Tibial nerve (tissue), 3 donors: ENCODE results near the gene CFAP65.

Experiments
- POLR2A ChIP-seq, 2 donors: fragments of 450-650 bp; IDR thresholded peaks; one replicate each; pipeline ENCODE4 v1.6.1; 2017; ENCODE audit warnings: antibody characterized with exemption in 2 of 2, mild to moderate bottlenecking in 2 of 2, moderate library complexity in 2 of 2
- TF ChIP-seq, protein P1 (sequence below), 5 experiments: fragments of 200-600 bp in 3 of 5; fragments of 450-650 bp in 2 of 5; sonication (generic) in 3 of 5; IDR thresholded peaks; one replicate each; pipeline ENCODE4 v1.5.1; 2016 to 2019; ENCODE audit warnings: antibody characterized with exemption in 5 of 5, mild to moderate bottlenecking in 3 of 5, moderate library complexity in 2 of 5

DNA sequence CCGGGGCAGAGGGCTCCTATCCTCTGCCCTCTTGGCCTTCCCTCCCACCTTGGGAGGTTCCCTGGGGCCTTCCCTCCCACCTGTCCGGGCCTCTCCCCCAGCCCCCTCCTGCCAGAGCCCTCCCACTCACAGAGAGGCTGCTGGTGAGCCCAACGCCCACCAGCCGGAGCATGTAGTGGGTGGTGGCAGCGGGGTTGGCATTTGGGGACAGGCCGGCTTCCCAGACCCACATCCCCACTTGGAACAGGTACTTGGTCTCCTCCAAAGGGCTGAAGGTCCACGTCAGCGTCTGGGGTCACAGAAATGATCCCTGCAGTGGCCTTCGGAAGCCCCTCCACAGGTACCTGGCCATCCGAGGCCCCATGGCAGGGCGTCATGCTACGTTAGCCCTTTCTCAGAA, 19.3 kb downstream of the CFAP65 start:
- TF ChIP-seq, protein P1, sequence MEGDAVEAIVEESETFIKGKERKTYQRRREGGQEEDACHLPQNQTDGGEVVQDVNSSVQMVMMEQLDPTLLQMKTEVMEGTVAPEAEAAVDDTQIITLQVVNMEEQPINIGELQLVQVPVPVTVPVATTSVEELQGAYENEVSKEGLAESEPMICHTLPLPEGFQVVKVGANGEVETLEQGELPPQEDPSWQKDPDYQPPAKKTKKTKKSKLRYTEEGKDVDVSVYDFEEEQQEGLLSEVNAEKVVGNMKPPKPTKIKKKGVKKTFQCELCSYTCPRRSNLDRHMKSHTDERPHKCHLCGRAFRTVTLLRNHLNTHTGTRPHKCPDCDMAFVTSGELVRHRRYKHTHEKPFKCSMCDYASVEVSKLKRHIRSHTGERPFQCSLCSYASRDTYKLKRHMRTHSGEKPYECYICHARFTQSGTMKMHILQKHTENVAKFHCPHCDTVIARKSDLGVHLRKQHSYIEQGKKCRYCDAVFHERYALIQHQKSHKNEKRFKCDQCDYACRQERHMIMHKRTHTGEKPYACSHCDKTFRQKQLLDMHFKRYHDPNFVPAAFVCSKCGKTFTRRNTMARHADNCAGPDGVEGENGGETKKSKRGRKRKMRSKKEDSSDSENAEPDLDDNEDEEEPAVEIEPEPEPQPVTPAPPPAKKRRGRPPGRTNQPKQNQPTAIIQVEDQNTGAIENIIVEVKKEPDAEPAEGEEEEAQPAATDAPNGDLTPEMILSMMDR (IDR thresholded peaks at IDR 0.05), result no peak
- TF ChIP-seq POLR2A (IDR thresholded peaks at IDR 0.05), result no peak
